Measurements from ENCODE around the gene FXR1.

Gene FXR1

GRCh38 chr3:180926526-180926925 lies 14.1 kb downstream of the FXR1 start:
- H3K4me2 ChIP-seq (ENCODE audit: low read length) = no peak overlapping the region
- H3K36me3 ChIP-seq (ENCODE audit: control insufficient read depth, low read length) = peaks cover 45% of the 10 kb centered on the region
- H3K4me3 ChIP-seq (ENCODE audit: low read length) = no peak overlapping the region
- H3K27ac ChIP-seq (ENCODE audit: low read depth, low read length) = no peak overlapping the region
- H3K9me2 ChIP-seq (replicated peaks; ENCODE audit: control insufficient read depth, low read length) = no peaks in the 10 kb centered on the region
- peaks cover 37% of the 10 kb centered on the region for H4K20me1 ChIP-seq (ENCODE audit: control insufficient read depth, insufficient read depth, low read depth, low read length)
- peaks cover 100% of the 10 kb centered on the region for H3K79me2 ChIP-seq (ENCODE audit: control insufficient read depth, low read length)
- TF ChIP-seq CTCF (IDR thresholded peaks at IDR 0.05; ENCODE audit: low read depth, low read length, poor library complexity, severe bottlenecking) (no peak), EZH2phosphoT487 (IDR thresholded peaks at IDR 0.05; ENCODE audit: borderline replicate concordance, low read length) (no peak)
- no peaks in the 10 kb centered on the region for H3K27me3 ChIP-seq (ENCODE audit: control insufficient read depth, low read length)
- no peaks in the 10 kb centered on the region for H3K9me3 ChIP-seq (ENCODE audit: control insufficient read depth, insufficient read depth, low read length)
- H3F3A ChIP-seq (ENCODE audit: control insufficient read depth, insufficient read depth) = peaks cover 2% of the 10 kb centered on the region; the same call in 1 of the 2 replicates
- H3K4me1 ChIP-seq (ENCODE audit: control insufficient read depth, low read length) = peaks cover 49% of the 10 kb centered on the region

- H3K4me1 ChIP-seq (ENCODE audit: control insufficient read depth, low read length) = peaks cover 33% of the 10 kb centered on the region
- no peak for TF ChIP-seq CTCF (IDR thresholded peaks at IDR 0.05; ENCODE audit: low read depth, low read length, poor library complexity, severe bottlenecking)
- TF ChIP-seq EZH2phosphoT487 (IDR thresholded peaks at IDR 0.05; ENCODE audit: borderline replicate concordance, low read length) = no peak
- no peaks in the 10 kb centered on the region for H3K9me3 ChIP-seq (ENCODE audit: control insufficient read depth, insufficient read depth, low read length)
- H3K27ac ChIP-seq (ENCODE audit: low read depth, low read length) = no peak overlapping the region
- H3F3A ChIP-seq (ENCODE audit: control insufficient read depth, insufficient read depth) = peaks cover 2% of the 10 kb centered on the region; the same call in 1 of the 2 replicates
- no peak overlapping the region for H3K4me3 ChIP-seq (ENCODE audit: low read length)
- H3K79me2 ChIP-seq (ENCODE audit: control insufficient read depth, low read length) = peaks cover 100% of the 10 kb centered on the region
- peaks cover 41% of the 10 kb centered on the region for H3K36me3 ChIP-seq (ENCODE audit: control insufficient read depth, low read length)
- no peaks in the 10 kb centered on the region for H3K27me3 ChIP-seq (ENCODE audit: control insufficient read depth, low read length)
- H4K20me1 ChIP-seq (ENCODE audit: control insufficient read depth, insufficient read depth, low read depth, low read length) = peaks cover 30% of the 10 kb centered on the region
- H3K9me2 ChIP-seq (replicated peaks; ENCODE audit: control insufficient read depth, low read length) = no peaks in the 10 kb centered on the region
- H3K4me2 ChIP-seq (ENCODE audit: low read length) = no peak overlapping the region
These were observed 16.9 kb downstream of the FXR1 start for GRCh38 chr3:180929376-180929775.

- Histone ChIP-seq H3K27ac (ENCODE audit: low read depth, low read length) (no peak overlapping the region), H3K27me3 (ENCODE audit: control insufficient read depth, low read length) (no peaks in the 10 kb centered on the region), H3K9me2 (replicated peaks; ENCODE audit: control insufficient read depth, low read length) (no peaks in the 10 kb centered on the region), H3K4me2 (ENCODE audit: low read length) (no peak overlapping the region), H3F3A (ENCODE audit: control insufficient read depth, insufficient read depth) (peaks cover 7% of the 10 kb centered on the region; the same call in 1 of the 2 replicates), H3K36me3 (ENCODE audit: control insufficient read depth, low read length) (peaks cover 53% of the 10 kb centered on the region), H3K4me1 (ENCODE audit: control insufficient read depth, low read length) (peaks cover 23% of the 10 kb centered on the region), H4K20me1 (ENCODE audit: control insufficient read depth, insufficient read depth, low read depth, low read length) (peaks cover 28% of the 10 kb centered on the region), H3K79me2 (ENCODE audit: control insufficient read depth, low read length) (peaks cover 100% of the 10 kb centered on the region), H3K4me3 (ENCODE audit: low read length) (no peak overlapping the region), H3K9me3 (ENCODE audit: control insufficient read depth, insufficient read depth, low read length) (no peaks in the 10 kb centered on the region)
- TF ChIP-seq EZH2phosphoT487 (IDR thresholded peaks at IDR 0.05; ENCODE audit: borderline replicate concordance, low read length) (no peak), CTCF (IDR thresholded peaks at IDR 0.05; ENCODE audit: low read depth, low read length, poor library complexity, severe bottlenecking) (no peak)
These were observed 18.1 kb downstream of the FXR1 start for GRCh38 chr3:180930526-180930925.

Measured in DOHH2 (cell line).